Activated CD8-positive, alpha-beta memory T cell treated with anti-CD3 and anti-CD28 coated beads for 4 hours (primary cell): Measurements from ENCODE around the gene CRADD.

Experiments
- DNase-seq, 2 donors: peaks; one replicate each; pipeline ENCODE4 v3.0.0-alpha.2; 2020; ENCODE audit warnings: low read depth in 2 of 2

Gene CRADD

DNA sequence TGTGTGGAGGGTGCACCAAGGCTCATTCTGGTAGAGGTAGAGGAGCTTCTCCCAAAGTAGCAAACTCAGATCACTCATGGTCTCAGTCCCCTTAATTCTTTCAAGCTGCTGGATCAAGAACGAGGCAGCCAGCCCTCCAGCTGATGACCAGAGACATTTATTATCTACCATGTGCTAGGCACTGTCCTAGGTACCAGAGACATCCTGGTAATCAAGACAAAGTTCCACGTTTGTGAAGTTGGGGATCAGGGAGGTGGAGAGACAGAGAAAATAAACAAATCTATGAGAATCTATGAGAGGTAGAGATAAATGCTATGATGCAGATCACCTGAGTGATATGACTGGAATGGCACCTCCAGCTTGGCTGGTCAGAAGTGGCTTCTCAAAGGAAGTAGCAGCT is 130.2 kb downstream of the CRADD start:
- DNase-seq = no peak

- no peak for DNase-seq
Measured at GRCh38 chr12:93808169-93808899, 131.2 kb downstream of the CRADD start.

DNA sequence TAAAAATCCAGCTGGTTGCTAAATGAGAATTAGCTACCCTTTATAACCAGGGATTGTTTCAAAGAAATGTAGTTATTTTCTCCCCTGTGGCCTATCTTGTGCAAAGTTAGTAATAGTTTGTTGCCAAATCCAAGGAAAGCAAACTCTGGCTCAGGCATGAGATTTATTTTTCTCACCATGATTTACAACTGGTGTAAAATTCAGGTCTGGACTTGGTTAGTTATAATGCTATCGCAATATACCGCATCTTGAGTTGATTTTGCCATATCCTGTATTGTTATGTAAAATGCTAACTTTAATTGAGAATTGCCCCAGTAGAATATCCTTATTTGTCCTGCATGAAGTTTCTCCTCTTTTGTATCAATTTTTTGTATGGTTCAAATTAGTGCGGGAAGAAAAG is 135.5 kb downstream of the CRADD start:
- no peak for DNase-seq

DNA sequence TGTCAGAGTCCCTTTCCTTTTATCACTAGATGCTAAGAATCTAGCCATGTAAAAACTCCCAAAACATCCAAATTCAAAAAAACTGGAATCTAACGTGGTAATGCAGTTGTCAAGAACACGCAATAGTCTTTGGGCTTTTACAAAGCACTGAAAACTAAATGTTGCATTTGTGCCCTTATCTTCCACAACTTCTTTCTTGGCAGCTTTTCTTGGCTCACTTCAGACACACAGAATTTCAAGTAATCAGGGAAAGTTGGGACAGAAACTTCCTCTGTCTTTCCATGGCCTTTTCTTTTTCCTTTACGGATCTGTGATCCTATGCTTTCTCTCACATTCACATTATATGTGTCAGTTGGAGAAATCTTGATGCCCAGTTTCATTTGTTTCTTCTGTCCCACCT is 136.0 kb downstream of the CRADD start:
- DNase-seq = no peak

DNA sequence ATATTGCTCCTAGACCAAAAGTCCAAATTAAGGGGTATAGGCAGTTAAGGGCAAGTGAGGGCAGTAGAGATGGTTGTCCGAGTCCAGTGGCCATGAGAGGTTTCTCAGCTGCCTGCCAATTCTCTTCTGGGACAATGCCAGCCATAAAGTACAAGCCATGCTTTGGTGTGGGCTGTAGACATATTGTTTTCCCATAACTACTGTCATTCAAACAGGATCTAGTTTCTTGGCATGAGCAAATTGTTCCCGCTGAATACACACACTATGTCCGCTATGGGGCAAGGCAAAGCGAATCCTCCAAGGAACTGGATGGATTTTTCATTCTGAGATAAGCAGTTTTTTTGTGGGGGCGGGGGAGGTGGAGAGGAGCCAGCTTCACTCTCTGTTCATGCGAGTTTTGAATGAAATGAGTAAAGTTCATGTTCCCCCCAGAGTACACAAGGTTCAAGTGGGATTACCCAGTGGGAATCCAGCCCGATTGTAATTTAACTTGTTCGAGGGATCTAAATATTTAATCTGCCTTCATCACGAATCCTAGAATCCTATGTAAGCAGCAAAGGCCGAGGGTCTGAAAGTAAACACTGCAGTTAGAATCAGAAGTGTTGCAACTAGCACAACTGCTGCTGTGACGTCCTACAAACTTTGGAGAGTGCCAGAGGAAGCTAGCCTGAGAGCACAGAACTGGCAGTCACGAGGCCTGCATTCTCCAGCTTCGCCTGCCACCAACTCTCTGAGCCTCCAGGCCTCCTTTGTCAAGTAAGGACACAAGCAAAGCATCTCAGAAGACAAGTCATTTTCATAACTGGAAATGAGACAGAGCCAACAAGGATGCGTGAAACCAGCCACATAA is 137.0 kb downstream of the CRADD start:
- no peak for DNase-seq

- DNase-seq = no peak
Measured at GRCh38 chr12:93818488-93819049, 141.4 kb downstream of the CRADD start.

GRCh38 chr12:93819050-93819491 is 141.9 kb downstream of the CRADD start:
- DNase-seq = no peak

- DNase-seq = no peak
Measured at GRCh38 chr12:93823616-93824391, 146.6 kb downstream of the CRADD start.

DNA sequence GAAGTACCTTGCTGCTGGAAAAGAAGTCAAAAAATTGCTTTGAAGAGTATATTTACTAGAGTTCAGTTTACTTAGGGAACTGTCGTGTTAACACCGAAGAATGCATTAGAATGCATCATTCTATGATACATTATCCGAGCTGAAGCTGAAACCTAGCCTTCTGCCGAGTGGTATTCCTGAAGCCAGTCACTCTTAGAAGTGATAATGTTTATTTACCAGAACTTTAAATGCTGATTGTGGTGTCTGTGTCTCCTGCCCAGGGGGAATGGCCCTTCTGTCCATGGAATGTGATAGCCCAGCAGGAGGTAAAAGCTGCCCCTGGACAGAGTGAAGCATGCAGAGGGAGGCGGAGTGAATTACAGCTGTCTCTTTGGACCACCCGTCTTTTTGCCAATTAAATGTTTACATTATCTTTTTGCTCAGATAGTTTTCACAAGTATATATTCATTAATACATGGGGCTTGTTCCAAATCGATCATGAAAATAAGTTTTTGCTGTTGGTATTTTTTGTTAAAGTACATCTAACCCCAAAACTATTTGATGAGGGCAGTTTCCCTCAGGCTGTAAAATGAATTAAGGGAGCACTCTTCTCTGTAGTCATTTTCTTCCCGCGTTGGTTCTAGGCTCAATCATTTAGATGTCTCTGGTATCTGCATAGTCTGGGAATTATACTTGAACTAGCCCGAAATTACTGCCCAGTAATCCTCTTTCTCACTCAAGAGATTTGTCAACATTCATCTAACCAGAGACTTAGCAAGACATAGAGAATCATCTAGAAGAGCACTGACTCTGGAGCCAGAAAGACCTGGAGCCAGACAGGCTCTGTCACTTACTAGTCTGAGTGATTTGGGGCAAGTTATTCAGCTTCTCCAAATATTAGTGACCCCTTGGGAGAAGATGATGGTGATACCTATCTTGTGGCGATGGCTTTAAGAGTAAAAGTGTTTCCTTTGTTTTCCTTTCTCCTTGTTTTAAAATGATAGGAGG is 147.6 kb downstream of the CRADD start:
- no peak for DNase-seq

- DNase-seq = no peak
Measured at GRCh38 chr12:93825501-93825888, 148.3 kb downstream of the CRADD start.

GRCh38 chr12:93825931-93826555 is 148.9 kb downstream of the CRADD start:
- DNase-seq = no peak

DNA sequence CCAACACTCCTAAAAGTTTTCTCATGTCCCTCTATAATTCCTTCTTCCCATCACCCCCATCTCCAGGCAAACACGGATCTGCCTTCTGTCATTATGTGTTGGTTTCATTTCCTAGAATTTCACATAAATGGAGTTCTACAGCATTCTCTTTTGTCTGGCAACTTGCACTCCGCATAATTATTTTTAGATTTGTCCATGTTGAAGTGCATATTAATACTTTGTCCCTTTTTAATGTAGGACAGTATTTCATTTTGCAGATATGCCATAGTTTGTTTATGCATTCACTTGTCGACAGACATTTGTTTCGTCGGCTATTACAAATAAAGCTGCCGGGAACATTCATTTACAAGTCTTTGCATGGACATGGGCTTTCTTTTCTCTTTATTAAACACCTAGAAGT is 150.0 kb downstream of the CRADD start:
- no peak for DNase-seq

- no peak for DNase-seq
Measured at GRCh38 chr12:93827669-93828068, 150.5 kb downstream of the CRADD start.

- no peak for DNase-seq
Measured at GRCh38 chr12:93829016-93829415, 151.8 kb downstream of the CRADD start.

DNA sequence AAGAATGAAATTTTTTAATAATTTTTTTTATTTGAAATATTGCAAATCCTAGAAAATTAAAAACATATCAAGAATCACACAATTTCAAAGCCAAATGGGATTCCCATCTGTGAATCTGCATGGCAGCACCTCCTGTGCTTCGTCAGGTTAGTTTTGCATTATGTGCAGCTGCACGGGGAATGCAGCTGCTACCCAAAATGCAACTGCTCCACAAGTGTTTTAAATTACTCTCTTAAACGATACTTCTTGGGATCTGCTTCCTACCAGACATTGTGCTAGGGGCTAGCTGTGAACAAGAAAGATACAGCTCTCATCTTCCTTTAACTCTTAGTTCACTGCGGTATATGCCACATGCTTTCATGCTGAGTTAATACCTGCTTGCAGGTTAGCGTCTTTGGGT is 154.2 kb downstream of the CRADD start:
- DNase-seq = no peak

DNA sequence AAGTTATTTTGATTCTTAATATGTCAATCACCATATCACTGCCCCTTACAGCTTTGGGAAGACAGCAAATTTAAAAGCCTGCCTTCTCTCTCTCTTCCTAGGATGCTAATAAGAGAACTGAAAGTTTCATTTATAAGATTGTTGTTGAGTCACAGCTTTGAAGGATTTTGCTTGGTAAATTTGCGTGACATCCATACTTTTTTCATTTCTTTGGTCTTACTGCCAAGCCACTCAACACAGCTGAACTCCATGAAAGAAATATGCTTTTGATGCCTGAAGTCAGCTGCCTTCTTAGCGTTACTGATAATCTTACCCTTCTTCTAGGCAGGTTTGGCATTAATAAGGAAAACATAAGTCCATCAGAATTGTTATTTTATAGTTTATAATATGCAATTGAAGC is 155.0 kb downstream of the CRADD start:
- DNase-seq = no peak

- DNase-seq = no peak
Measured at GRCh38 chr12:93833946-93834345, 156.8 kb downstream of the CRADD start.

DNA sequence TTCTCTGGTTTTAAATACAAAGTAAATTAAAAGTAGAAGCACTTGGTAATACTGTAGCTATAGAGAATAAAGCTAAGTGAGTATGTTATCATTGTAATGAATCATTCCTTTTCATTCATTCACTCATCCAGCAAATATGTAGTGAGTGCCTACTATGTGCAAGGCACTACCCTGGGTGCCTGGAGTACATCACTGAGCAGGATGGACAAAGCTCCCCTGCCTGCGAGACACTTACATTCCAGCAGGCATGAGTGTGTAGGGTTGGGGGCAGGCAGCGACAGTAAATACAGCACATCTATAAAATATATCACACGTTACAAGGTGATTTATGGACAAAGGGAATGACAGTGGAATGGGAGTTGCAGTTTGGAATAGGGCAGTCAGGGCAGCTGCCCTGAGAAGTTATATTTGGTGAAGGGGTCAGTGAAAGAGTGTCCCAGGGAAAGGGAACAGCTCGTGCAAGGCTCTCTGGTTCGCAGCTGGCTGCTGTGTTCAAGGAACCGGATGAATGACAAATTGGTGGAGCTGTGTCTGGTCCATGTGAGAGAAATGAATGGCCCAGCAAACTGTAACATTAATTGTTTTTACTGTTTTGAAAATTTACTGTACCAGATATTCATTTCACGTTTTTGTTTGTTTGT is 159.6 kb downstream of the CRADD start:
- DNase-seq = no peak

DNA sequence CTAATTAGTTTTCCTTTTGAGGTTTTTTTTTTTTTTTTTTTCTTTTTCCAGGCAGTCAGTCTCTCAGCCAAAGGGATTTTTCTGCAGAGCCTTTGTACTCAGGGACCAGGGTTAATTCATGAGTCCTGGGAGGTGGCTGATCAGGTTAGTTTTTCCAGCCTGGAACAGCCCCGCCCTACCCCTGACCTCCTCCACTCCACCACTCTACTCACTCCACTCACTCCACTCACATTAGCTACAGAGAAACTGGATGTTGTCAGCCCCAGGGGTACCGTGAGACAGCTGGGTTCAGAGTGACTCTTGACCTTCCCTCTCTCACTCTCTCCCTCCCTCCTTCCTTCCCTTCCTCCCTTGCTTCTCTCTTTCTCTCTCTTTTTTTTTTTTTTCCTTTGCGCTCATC is 161.0 kb downstream of the CRADD start:
- no peak for DNase-seq

GRCh38 chr12:93839064-93839463 is 161.9 kb downstream of the CRADD start:
- DNase-seq = no peak
